ENCODE measurements around the gene BTBD3.

The BTBD3 gene

GRCh38 chr20:11966186-11966585 lies 48.5 kb downstream of the BTBD3 start:
- DNase-seq, result no peak

GRCh38 chr20:11970243-11970836 lies 52.6 kb downstream of the BTBD3 start:
- TF ChIP-seq POLR2A (IDR thresholded peaks at IDR 0.05; ENCODE audit: low read length) (no peak), GATA1 (IDR thresholded peaks at IDR 0.05; ENCODE audit: low read depth, low read length) (no peak)
- DNase-seq, result no peak

More at GRCh38 chr20:11966186-11966585, 48.5 kb downstream of the BTBD3 start:
- TF ChIP-seq POLR2A (IDR thresholded peaks at IDR 0.05; ENCODE audit: low read length) (no peak), GATA1 (IDR thresholded peaks at IDR 0.05; ENCODE audit: low read depth, low read length) (no peak)

- no peak for DNase-seq
- TF ChIP-seq POLR2A (IDR thresholded peaks at IDR 0.05; ENCODE audit: low read length), result no peak
- TF ChIP-seq GATA1 (IDR thresholded peaks at IDR 0.05; ENCODE audit: low read depth, low read length), result no peak
These were observed 54.8 kb downstream of the BTBD3 start for GRCh38 chr20:11972478-11972877.

Measured in erythroblast (primary cell).